PFSK-1 (cell line): ENCODE data around the gene SLC25A6.

Source experiments
- FOXP2 ChIP-seq: optimal IDR thresholded peaks from 2 replicates; pipeline ENCODE3; 2011; ENCODE audit warnings: borderline replicate concordance, control low read depth, inconsistent platforms; ENCODE audit not compliant: insufficient read depth; ENCODE audit errors: extremely low read length, extremely low read depth
- POLR2AphosphoS5 ChIP-seq: IDR thresholded peaks from 2 replicates; pipeline ENCODE4 v1.6.1; 2012; ENCODE audit warnings: low read depth, mild to moderate bottlenecking, control low read depth, low read length, moderate library complexity
- REST ChIP-seq, 2 experiments: IDR thresholded peaks; 2 replicates each; pipeline versions ENCODE4 v1.6.1 to v1.8.0; 2011 to 2012; ENCODE audit warnings: low read depth in 2 of 2, low read length in 2 of 2, control low read depth in 1 of 2, inconsistent platforms in 1 of 2, mild to moderate bottlenecking in 1 of 2, moderate library complexity in 1 of 2; ENCODE audit not compliant: insufficient read depth in 1 of 2
- SIN3A ChIP-seq: IDR thresholded peaks from 2 replicates; pipeline ENCODE4 v1.6.1; 2012; ENCODE audit warnings: mild to moderate bottlenecking, low read length, moderate library complexity, borderline replicate concordance; ENCODE audit not compliant: insufficient read depth
- TAF1 ChIP-seq: IDR thresholded peaks from 2 replicates; pipeline ENCODE4 v1.6.1; 2012; ENCODE audit warnings: low read length, control low read depth, borderline replicate concordance; ENCODE audit not compliant: insufficient read depth

SLC25A6 gene

GRCh38 chrX:1430451-1430850 lies 38.5 kb upstream of the SLC25A6 start:
- TF ChIP-seq SIN3A (no peak), FOXP2 (no peak), TAF1 (no peak), POLR2AphosphoS5 (no peak), REST (IDR thresholded peaks at IDR 0.05; ENCODE audit: insufficient read depth in 1 of 2, low read depth in 2 of 2, low read length in 2 of 2) (no peak)

- no peak for TF ChIP-seq POLR2AphosphoS5
- no peak for TF ChIP-seq REST (IDR thresholded peaks at IDR 0.05; ENCODE audit: insufficient read depth in 1 of 2, low read depth in 2 of 2, low read length in 2 of 2)
- no peak for TF ChIP-seq TAF1
- no peak for TF ChIP-seq SIN3A
- no peak for TF ChIP-seq FOXP2
Measured at GRCh38 chrX:1427756-1428155, 35.8 kb upstream of the SLC25A6 start.

GRCh38 chrX:1425381-1425780 lies 33.5 kb upstream of the SLC25A6 start:
- no peak for TF ChIP-seq TAF1
- no peak for TF ChIP-seq FOXP2
- TF ChIP-seq REST (IDR thresholded peaks at IDR 0.05; ENCODE audit: insufficient read depth in 1 of 2, low read depth in 2 of 2, low read length in 2 of 2): no peak
- no peak for TF ChIP-seq SIN3A
- TF ChIP-seq POLR2AphosphoS5: no peak

GRCh38 chrX:1424147-1424851 lies 32.4 kb upstream of the SLC25A6 start:
- TF ChIP-seq POLR2AphosphoS5 (no peak), TAF1 (no peak), FOXP2 (no peak), REST (IDR thresholded peaks at IDR 0.05; ENCODE audit: insufficient read depth in 1 of 2, low read depth in 2 of 2, low read length in 2 of 2) (no peak), SIN3A (no peak)

- TF ChIP-seq SIN3A: no peak
- no peak for TF ChIP-seq REST (IDR thresholded peaks at IDR 0.05; ENCODE audit: insufficient read depth in 1 of 2, low read depth in 2 of 2, low read length in 2 of 2)
- no peak for TF ChIP-seq FOXP2
- TF ChIP-seq POLR2AphosphoS5: no peak
- no peak for TF ChIP-seq TAF1
Measured at GRCh38 chrX:1423215-1423614, 31.3 kb upstream of the SLC25A6 start.
